K562 (cell line): ENCODE measurements around the gene NFS1. TPM values are rescaled to one million over a fixed set of nuclear protein-coding genes. Genes with fewer than 3 reads are reported as not detected.

ENCODE experiments used
- ARID4B ChIP-seq: sonication (generic); formaldehyde crosslinking; IDR thresholded peaks from 2 replicates; pipeline ENCODE4 v1.8.0; 2022; ENCODE audit warnings: mild to moderate bottlenecking, missing genetic modification reagents
- CBX3 ChIP-seq, 2 experiments: IDR thresholded peaks; 1 replicate in 1 of 2; 2 replicates in 1 of 2; pipeline ENCODE4 v1.6.1; 2012; ENCODE audit warnings: inconsistent platforms in 2 of 2, low read length in 2 of 2, borderline replicate concordance in 1 of 2, control low read depth in 1 of 2
- EP400 ChIP-seq: fragments of 450-650 bp; IDR thresholded peaks from 2 replicates; pipeline ENCODE4 v1.6.1; 2017; ENCODE audit warnings: antibody characterized with exemption, mild to moderate bottlenecking, moderate library complexity
- ERF ChIP-seq: fragments of 450-650 bp; formaldehyde crosslinking; IDR thresholded peaks from 2 replicates; pipeline ENCODE4 v1.4.0; 2020; ENCODE audit warnings: mild to moderate bottlenecking, mixed read lengths
- GABPA ChIP-seq: fragments of 200-800 bp; sonication (Bioruptor generic); conservative IDR thresholded peaks from 2 replicates; pipeline ENCODE4 v1.6.1; 2016; ENCODE audit warnings: low read depth, missing genetic modification characterization, missing compliant biosample characterization
- HDAC8 ChIP-seq: fragments of 450-650 bp; IDR thresholded peaks from 2 replicates; pipeline ENCODE4 v1.6.1; 2016; ENCODE audit warnings: mild to moderate bottlenecking, missing genetic modification characterization, moderate library complexity, missing compliant biosample characterization
- HSF4 ChIP-seq: fragments of 250-450 bp; sonication (Bioruptor Pico); IDR thresholded peaks from 2 replicates; pipeline ENCODE4 v2.1.2; 2022; ENCODE audit warnings: mild to moderate bottlenecking, moderate library complexity, borderline replicate concordance
- IRF2 ChIP-seq: sonication (generic); formaldehyde crosslinking; IDR thresholded peaks from 2 replicates; pipeline ENCODE4 v1.8.1; 2022; ENCODE audit warnings: mild to moderate bottlenecking, missing genetic modification reagents
- JUNB ChIP-seq: fragments of 450-650 bp; formaldehyde crosslinking; conservative IDR thresholded peaks from 2 replicates; pipeline ENCODE4 v1.4.0; 2020; ENCODE audit warnings: mild to moderate bottlenecking
- MTA2 ChIP-seq: fragments of 450-650 bp; IDR thresholded peaks from 2 replicates; pipeline ENCODE4 v1.6.1; 2016; ENCODE audit warnings: low read depth
- MTF1 ChIP-seq: fragments of 250-450 bp; sonication (Bioruptor Pico); IDR thresholded peaks from 2 replicates; pipeline ENCODE4 v1.9.0; 2021; ENCODE audit warnings: moderate library complexity, mild to moderate bottlenecking, inconsistent platforms, borderline replicate concordance
- SAFB ChIP-seq: fragments of 200-400 bp; formaldehyde crosslinking; IDR thresholded peaks from 2 replicates; pipeline ENCODE4 v1.6.1; 2017; ENCODE audit warnings: low read depth, low read length, borderline replicate concordance
- SFPQ ChIP-seq: fragments of 200-400 bp; formaldehyde crosslinking; IDR thresholded peaks from 2 replicates; pipeline ENCODE4 v1.6.1; 2017; ENCODE audit warnings: mild to moderate bottlenecking, low read depth, low read length, moderate library complexity
- SRSF1 ChIP-seq: fragments of 200-400 bp; formaldehyde crosslinking; IDR thresholded peaks from 2 replicates; pipeline ENCODE4 v1.6.1; 2017; ENCODE audit warnings: mild to moderate bottlenecking, low read depth, low read length, moderate library complexity
- USF1 ChIP-seq: sonication (generic); formaldehyde crosslinking; IDR thresholded peaks from 2 replicates; pipeline ENCODE4 v1.9.0; 2022; ENCODE audit warnings: mild to moderate bottlenecking, missing genetic modification reagents
- ZNF134 ChIP-seq: fragments of 250-450 bp; sonication (Bioruptor Pico); conservative IDR thresholded peaks from 2 replicates; pipeline ENCODE4 v1.4.0; 2020
- ZNF589 ChIP-seq: fragments of 200-800 bp; sonication (Bioruptor generic); IDR thresholded peaks from 2 replicates; pipeline ENCODE4 v1.6.1; 2016; ENCODE audit warnings: low read depth, missing genetic modification characterization, missing compliant biosample characterization
- ZNF695 ChIP-seq: fragments of 450-650 bp; formaldehyde crosslinking; IDR thresholded peaks from 2 replicates; pipeline ENCODE4 v1.4.0; 2020; ENCODE audit warnings: mild to moderate bottlenecking, moderate library complexity
- ZNF740 ChIP-seq, 3 experiments: fragments of 200-800 bp in 1 of 3; sonication (Bioruptor generic) in 1 of 3; sonication (generic) in 1 of 3; formaldehyde crosslinking in 1 of 3; IDR thresholded peaks; 2 replicates each; pipeline versions ENCODE4 v1.6.1 to v1.8.0; 2016 to 2022; ENCODE audit warnings: mild to moderate bottlenecking in 2 of 3, missing compliant biosample characterization in 2 of 3, missing genetic modification characterization in 2 of 3, missing genetic modification reagents in 1 of 3
- polyA plus RNA-seq, 8 experiments: library from polyadenylated mRNA; depleted of rRNA in 4 of 8; stranded (reverse) in 5 of 8; unstranded in 3 of 8; fragments of >200 nt; fragmentation: Nextera tagmentation in 2 of 8; fragmentation: Illumina TruSeq in 1 of 8; extraction: Ambion mirVana in 2 of 8; extraction: Trizol in 1 of 8; gene quantifications; 2 replicates each; pipeline versions ENCODE4 v1.2.1 to v1.2.3, GENCODE V29; 2011 to 2014; ENCODE audit warnings: inconsistent platforms in 1 of 8, missing spikeins in 1 of 8
- total RNA-seq, 7 experiments: library from RNA; depleted of rRNA in 6 of 7; stranded (reverse); fragments of >200 nt in 6 of 7; fragmentation: Illumina TruSeq in 2 of 7; extraction: Trizol in 2 of 7; gene quantifications; 2 replicates each; pipeline versions ENCODE4 v1.2.1 to v1.2.3, GENCODE V29; 2011 to 2021; ENCODE audit warnings: low replicate concordance in 1 of 7

Gene NFS1
- total and polyA plus RNA-seq, 9 of the 15 experiments (the other 6 are each of a cell fraction or from before 2014, with no cell fraction given), result 11.5 to 84.8 (median 47.1) TPM

GRCh38 chr20:35699127-35699956 is at the start of gene NFS1, which contains the start of gene ROMO1 (continued):
- peak; percentile 100 for TF ChIP-seq GABPA (tag)
- no peak for TF ChIP-seq HSF4 (CRISPR knock-in tag)
- no peak for TF ChIP-seq ZNF589
- TF ChIP-seq ZNF740 (CRISPR knock-in tag; IDR thresholded peaks at IDR 0.05), result no peak
- TF ChIP-seq ZNF740 (tag; IDR thresholded peaks at IDR 0.05), result no peak
- TF ChIP-seq ARID4B (CRISPR knock-in tag), result peak; percentile 93
- peak; percentile 71 for TF ChIP-seq MTA2
- no peak for TF ChIP-seq JUNB (CRISPR knock-in tag)
- TF ChIP-seq ERF (CRISPR knock-in tag), result no peak
- no peak for TF ChIP-seq USF1 (CRISPR knock-in tag)
- TF ChIP-seq MTF1 (CRISPR knock-in tag), result no peak
- no peak for TF ChIP-seq ZNF134 (CRISPR knock-in tag)
- TF ChIP-seq SFPQ, result no peak
- no peak for TF ChIP-seq IRF2
- no peak for TF ChIP-seq CBX3 (IDR thresholded peaks at IDR 0.05; ENCODE audit: borderline replicate concordance in 1 of 2, low read length in 2 of 2)
- TF ChIP-seq ZNF695, result no peak
- no peak for TF ChIP-seq SRSF1
- no peak for TF ChIP-seq SAFB
- TF ChIP-seq HDAC8 (tag), result no peak; the same call in 1 of the 2 replicates
- peak; percentile 85 for TF ChIP-seq EP400
